ENCODE results near the gene BRINP3. TPM values are rescaled to one million over a fixed set of nuclear protein-coding genes. Genes with fewer than 3 reads are reported as not detected.

The BRINP3 gene
- total RNA-seq, 4 donors from 2014 or later = 0.20 TPM; not detected in 3

GRCh38 chr1:190472042-190472441 is 5.6 kb downstream of the BRINP3 start:
- no peak for DNase-seq
- in situ Hi-C loops (cut with MboI; ENCODE audit: low sequenced_read_pairs in 4 of 4) (no loop called here), intact Hi-C loops (cut with DNase I; ENCODE audit: low total_unique reads) (no loop called here)
- Histone ChIP-seq H3K4me1 (no peaks in the 10 kb centered on the region), H3K36me3 (no peaks in the 10 kb centered on the region), H3K9me3 (no peaks in the 10 kb centered on the region), H3K4me3 (no peak overlapping the region), H3K27me3 (peaks cover 5 to 30% (median 19%) of the 10 kb centered on the region in 3 donors), H3K27ac (no peak overlapping the region)
- TF ChIP-seq CTCF (IDR thresholded peaks at IDR 0.05 in 4 of 5, conservative IDR thresholded peaks at IDR 0.05 in 1 of 5) (no peak), POLR2A (IDR thresholded peaks at IDR 0.05) (no peak)
- no peak for ATAC-seq

DNA sequence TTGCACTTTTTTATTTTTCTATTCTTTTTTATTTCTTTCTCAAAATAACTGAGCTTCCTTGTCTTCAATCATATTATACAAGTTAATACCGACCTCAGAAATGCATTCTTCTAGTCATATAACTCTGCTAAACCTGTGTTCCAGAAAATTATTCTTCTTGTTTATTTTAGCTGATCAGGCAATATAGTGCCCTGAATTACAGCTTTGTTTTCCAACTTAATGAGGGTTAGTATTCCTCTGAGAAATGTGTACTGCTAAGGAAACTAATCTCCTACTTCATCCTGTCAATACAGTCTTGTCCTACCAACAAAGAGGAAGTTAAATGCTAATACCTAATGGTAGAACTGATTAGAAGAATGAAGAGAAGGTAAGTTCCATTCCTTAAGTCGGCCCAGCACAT is 13.0 kb downstream of the BRINP3 start:
- no peaks in the 10 kb centered on the region for H3K36me3 ChIP-seq
- H3K9me3 ChIP-seq = no peaks in the 10 kb centered on the region
- no peak for TF ChIP-seq CTCF (IDR thresholded peaks at IDR 0.05 in 4 of 5, conservative IDR thresholded peaks at IDR 0.05 in 1 of 5)
- TF ChIP-seq POLR2A (IDR thresholded peaks at IDR 0.05) = no peak
- no peaks in the 10 kb centered on the region for H3K4me1 ChIP-seq
- intact Hi-C loops (cut with DNase I; ENCODE audit: low total_unique reads) = no loop called here
- H3K27me3 ChIP-seq = no peaks in the 10 kb centered on the region
- no peak for DNase-seq
- H3K4me3 ChIP-seq = no peak overlapping the region
- in situ Hi-C loops (cut with MboI; ENCODE audit: low sequenced_read_pairs in 4 of 4) = no loop called here
- no peak overlapping the region for H3K27ac ChIP-seq
- no peak for ATAC-seq

DNA sequence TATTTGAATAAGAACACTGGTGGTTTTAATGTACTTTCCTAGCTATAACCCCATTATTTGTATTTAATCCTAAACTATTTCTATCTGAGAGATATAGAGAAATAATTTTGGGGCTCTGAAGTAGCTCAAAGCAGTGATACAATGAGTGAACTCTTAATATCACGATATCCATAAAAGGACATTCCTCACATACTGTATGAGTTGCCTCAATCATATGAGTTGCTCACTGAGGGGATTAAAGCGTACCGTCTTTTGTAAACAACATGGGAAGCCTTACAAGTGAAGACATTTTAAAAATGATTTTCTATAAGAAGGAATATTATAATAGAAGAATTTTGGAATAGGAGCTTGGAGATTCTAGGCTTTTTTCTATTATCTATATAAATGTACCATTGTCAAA is 21.5 kb downstream of the BRINP3 start:
- Histone ChIP-seq H3K4me3 (no peak overlapping the region), H3K36me3 (no peaks in the 10 kb centered on the region), H3K27me3 (no peaks in the 10 kb centered on the region), H3K4me1 (no peaks in the 10 kb centered on the region), H3K9me3 (no peaks in the 10 kb centered on the region), H3K27ac (no peak overlapping the region)
- ATAC-seq = no peak
- TF ChIP-seq CTCF (IDR thresholded peaks at IDR 0.05 in 4 of 5, conservative IDR thresholded peaks at IDR 0.05 in 1 of 5) (no peak), POLR2A (IDR thresholded peaks at IDR 0.05) (no peak)
- DNase-seq = no peak
- in situ Hi-C loops (cut with MboI; ENCODE audit: low sequenced_read_pairs in 4 of 4) (no loop called here), intact Hi-C loops (cut with DNase I; ENCODE audit: low total_unique reads) (no loop called here)

GRCh38 chr1:190455631-190456030 is 22.0 kb downstream of the BRINP3 start:
- ATAC-seq = no peak
- H3K27me3 ChIP-seq = no peaks in the 10 kb centered on the region
- no peaks in the 10 kb centered on the region for H3K9me3 ChIP-seq
- intact Hi-C loops (cut with DNase I; ENCODE audit: low total_unique reads) (no loop called here), in situ Hi-C loops (cut with MboI; ENCODE audit: low sequenced_read_pairs in 4 of 4) (no loop called here)
- H3K4me1 ChIP-seq = no peaks in the 10 kb centered on the region
- H3K27ac ChIP-seq = no peak overlapping the region
- TF ChIP-seq POLR2A (IDR thresholded peaks at IDR 0.05) = no peak
- no peaks in the 10 kb centered on the region for H3K36me3 ChIP-seq
- DNase-seq = no peak
- H3K4me3 ChIP-seq = no peak overlapping the region

DNA sequence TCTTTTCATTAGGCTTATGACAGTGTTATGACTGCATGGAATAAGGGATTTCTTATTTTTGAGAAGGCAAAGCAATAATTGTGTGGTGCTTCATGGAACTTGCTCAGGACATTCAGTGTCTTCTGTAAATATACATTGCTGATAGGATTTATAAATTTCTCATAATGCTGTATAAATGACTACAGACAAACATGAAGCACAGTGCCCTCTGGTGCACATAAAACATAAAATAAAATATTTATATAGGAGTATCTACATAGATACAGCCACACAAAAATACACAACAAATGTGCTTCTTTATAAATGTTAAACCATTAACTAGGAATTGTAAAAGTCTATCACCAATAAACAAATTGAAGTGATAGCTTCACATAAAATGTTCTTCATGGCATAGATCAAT is 24.1 kb downstream of the BRINP3 start:
- intact Hi-C loops (cut with DNase I; ENCODE audit: low total_unique reads) = no loop called here
- DNase-seq (no peak), ATAC-seq (no peak)
- Histone ChIP-seq H3K36me3 (no peaks in the 10 kb centered on the region), H3K27ac (no peak overlapping the region), H3K4me3 (no peak overlapping the region), H3K27me3 (no peaks in the 10 kb centered on the region), H3K9me3 (no peaks in the 10 kb centered on the region), H3K4me1 (no peaks in the 10 kb centered on the region)
- TF ChIP-seq CTCF (IDR thresholded peaks at IDR 0.05 in 4 of 5, conservative IDR thresholded peaks at IDR 0.05 in 1 of 5) (no peak), POLR2A (IDR thresholded peaks at IDR 0.05) (no peak)
- in situ Hi-C loops (cut with MboI; ENCODE audit: low sequenced_read_pairs in 4 of 4) = no loop called here

All from gastrocnemius medialis (tissue), 4 donors.